Nephron (organoid): ENCODE results near the gene PDGFB.
"Not testable (repeated sequence)": the region's sequence is repeated elsewhere in the genome, so short reads cannot be mapped to it uniquely, and the experiment has no call there.

Experiments used
- H3K27ac Mint-ChIP-seq, 3 experiments: 2 replicates each; pipeline ENCODE4 v1.8.0; 2020; ENCODE audit warnings: mixed read lengths in 3 of 3, mild to moderate bottlenecking in 2 of 3, moderate library complexity in 1 of 3
- H3K27me3 Mint-ChIP-seq: 2 replicates; pipeline ENCODE4 v1.8.0; 2021; ENCODE audit warnings: low read depth, mild to moderate bottlenecking, moderate library complexity, mixed read lengths
- H3K36me3 Mint-ChIP-seq: 2 replicates; pipeline ENCODE4 v1.8.0; 2020; ENCODE audit warnings: low read depth, mixed read lengths
- H3K4me1 Mint-ChIP-seq: 2 replicates; pipeline ENCODE4 v1.8.0; 2020; ENCODE audit warnings: mixed read lengths
- H3K4me3 Mint-ChIP-seq, 3 experiments: 2 replicates each; pipeline ENCODE4 v1.8.0; 2020; ENCODE audit warnings: mild to moderate bottlenecking in 3 of 3, mixed read lengths in 3 of 3, moderate library complexity in 2 of 3
- H3K9me3 Mint-ChIP-seq: 2 replicates; pipeline ENCODE4 v1.8.0; 2020; ENCODE audit warnings: mixed read lengths
- CTCF ChIP-seq, 3 experiments: fragments of 200-600 bp; sonication (generic); IDR thresholded peaks; one replicate each; pipeline ENCODE4 v1.5.0; 2021; ENCODE audit warnings: antibody characterized with exemption in 3 of 3; ENCODE audit not compliant: unreplicated experiment in 3 of 3

PDGFB gene

GRCh38 chr22:39220890-39221850 is 23.6 kb downstream of the PDGFB start:
- H3K4me1 Mint-ChIP-seq: no peaks in the 10 kb centered on the region
- no peak for TF ChIP-seq CTCF (IDR thresholded peaks at IDR 0.05; ENCODE audit: unreplicated experiment in 3 of 3)
- peaks cover 11% of the 10 kb centered on the region for H3K36me3 Mint-ChIP-seq
- peaks cover 16% of the 10 kb centered on the region for H3K27me3 Mint-ChIP-seq
- peaks cover 14% of the 10 kb centered on the region for H3K9me3 Mint-ChIP-seq
- H3K4me3 Mint-ChIP-seq: no peak overlapping the region
- no peak overlapping the region for H3K27ac Mint-ChIP-seq

GRCh38 chr22:39220450-39220849 is 24.3 kb downstream of the PDGFB start:
- Mint-ChIP-seq H3K4me3 (peak overlapping the region in 1 of 3 experiments; percentile 16), H3K27me3 (peaks cover 16% of the 10 kb centered on the region), H3K27ac (no peak overlapping the region), H3K9me3 (peaks cover 14% of the 10 kb centered on the region), H3K36me3 (peaks cover 11% of the 10 kb centered on the region), H3K4me1 (no peaks in the 10 kb centered on the region)
- no peak for TF ChIP-seq CTCF (IDR thresholded peaks at IDR 0.05; ENCODE audit: unreplicated experiment in 3 of 3)

- H3K27ac Mint-ChIP-seq: no peak overlapping the region
- H3K4me3 Mint-ChIP-seq: no peak overlapping the region
- TF ChIP-seq CTCF (IDR thresholded peaks at IDR 0.05; ENCODE audit: unreplicated experiment in 3 of 3): no peak
- H3K36me3 Mint-ChIP-seq: peaks cover 11% of the 10 kb centered on the region
- H3K27me3 Mint-ChIP-seq: peaks cover 16% of the 10 kb centered on the region
- H3K9me3 Mint-ChIP-seq: peaks cover 14% of the 10 kb centered on the region
- H3K4me1 Mint-ChIP-seq: peaks cover 6% of the 10 kb centered on the region
Observed at GRCh38 chr22:39219071-39220039, 25.4 kb downstream of the PDGFB start.

GRCh38 chr22:39218432-39218831 is 26.4 kb downstream of the PDGFB start:
- H3K27ac Mint-ChIP-seq, H3K4me3 Mint-ChIP-seq, H3K36me3 Mint-ChIP-seq, H3K4me1 Mint-ChIP-seq: not testable (repeated sequence)
- Mint-ChIP-seq H3K27me3 (peaks cover 16% of the 10 kb centered on the region), H3K9me3 (peaks cover 14% of the 10 kb centered on the region)

- Mint-ChIP-seq H3K9me3 (peaks cover 14% of the 10 kb centered on the region), H3K27ac (no peak overlapping the region), H3K4me1 (peaks cover 10% of the 10 kb centered on the region), H3K27me3 (peaks cover 18% of the 10 kb centered on the region), H3K4me3 (no peak overlapping the region), H3K36me3 (peaks cover 8% of the 10 kb centered on the region)
- TF ChIP-seq CTCF (IDR thresholded peaks at IDR 0.05; ENCODE audit: unreplicated experiment in 3 of 3): no peak
Observed at GRCh38 chr22:39216143-39216490, 28.7 kb downstream of the PDGFB start.
